Loucy (cell line): ENCODE results near the gene UBE2G2.

ENCODE experiments used
- H2AFZ ChIP-seq: fragments of 200-600 bp; sonication (generic); 2 replicates; pipeline ENCODE4 v1.6.0; 2016; ENCODE audit warnings: antibody characterized with exemption, mild to moderate bottlenecking, low read length, moderate library complexity
- H3F3A ChIP-seq: fragments of 200-600 bp; 2 replicates; pipeline ENCODE4 v1.6.0; 2016; ENCODE audit warnings: antibody characterized with exemption, low read depth, mild to moderate bottlenecking
- H3K27me3 ChIP-seq: fragments of 200-600 bp; sonication (generic); 2 replicates; pipeline ENCODE4 v1.6.1; 2014; ENCODE audit warnings: low read length, mild to moderate bottlenecking; ENCODE audit not compliant: insufficient read depth, poor library complexity, severe bottlenecking
- H3K36me3 ChIP-seq: fragments of 200-600 bp; sonication (generic); 2 replicates; pipeline ENCODE4 v1.6.1; 2016; ENCODE audit warnings: low read length; ENCODE audit not compliant: insufficient read depth
- H3K4me1 ChIP-seq: fragments of 200-600 bp; sonication (generic); 2 replicates; pipeline ENCODE4 v1.5.1; 2014; ENCODE audit warnings: low read length, mild to moderate bottlenecking; ENCODE audit not compliant: insufficient read depth, poor library complexity, severe bottlenecking
- H3K4me2 ChIP-seq: fragments of 200-600 bp; sonication (generic); 2 replicates; pipeline ENCODE4 v1.6.0; 2014; ENCODE audit warnings: antibody characterized with exemption, low read length, low read depth, mild to moderate bottlenecking; ENCODE audit not compliant: poor library complexity, severe bottlenecking
- H3K4me3 ChIP-seq: fragments of 200-600 bp; sonication (generic); 2 replicates; pipeline ENCODE4 v1.5.1; 2014; ENCODE audit warnings: low read length, mild to moderate bottlenecking, mixed read lengths; ENCODE audit not compliant: poor library complexity, severe bottlenecking
- H3K79me2 ChIP-seq: fragments of 200-600 bp; sonication (generic); 2 replicates; pipeline ENCODE4 v1.6.1; 2014; ENCODE audit warnings: low read length; ENCODE audit not compliant: insufficient read depth
- H3K9ac ChIP-seq: fragments of 200-600 bp; sonication (generic); 2 replicates; pipeline ENCODE4 v1.6.0; 2014; ENCODE audit warnings: mild to moderate bottlenecking, low read depth, low read length, moderate library complexity; ENCODE audit not compliant: poor library complexity, severe bottlenecking
- H3K9me2 ChIP-seq: fragments of 200-600 bp; sonication (generic); replicated peaks from 2 replicates; pipeline ENCODE4 v1.6.1; 2016; ENCODE audit warnings: low read depth, low read length, mixed read lengths
- H3K9me3 ChIP-seq: fragments of 200-600 bp; sonication (generic); 2 replicates; pipeline ENCODE4 v1.6.1; 2014; ENCODE audit warnings: mild to moderate bottlenecking, antibody characterized with exemption, low read length, low read depth; ENCODE audit not compliant: insufficient read depth
- H4K20me1 ChIP-seq: fragments of 200-600 bp; sonication (generic); 2 replicates; pipeline ENCODE4 v1.6.0; 2014; ENCODE audit warnings: antibody characterized with exemption, low read length, mild to moderate bottlenecking; ENCODE audit not compliant: insufficient read depth, poor library complexity, severe bottlenecking
- CTCF ChIP-seq: fragments of 200-600 bp; sonication (generic); conservative IDR thresholded peaks from 2 replicates; pipeline ENCODE4 v1.5.1; 2014; ENCODE audit warnings: mild to moderate bottlenecking, antibody characterized with exemption, low read length
- EZH2phosphoT487 ChIP-seq: fragments of 200-600 bp; IDR thresholded peaks from 2 replicates; pipeline ENCODE4 v1.6.1; 2018; ENCODE audit warnings: antibody characterized with exemption, mild to moderate bottlenecking, moderate library complexity, borderline replicate concordance

Gene UBE2G2

DNA sequence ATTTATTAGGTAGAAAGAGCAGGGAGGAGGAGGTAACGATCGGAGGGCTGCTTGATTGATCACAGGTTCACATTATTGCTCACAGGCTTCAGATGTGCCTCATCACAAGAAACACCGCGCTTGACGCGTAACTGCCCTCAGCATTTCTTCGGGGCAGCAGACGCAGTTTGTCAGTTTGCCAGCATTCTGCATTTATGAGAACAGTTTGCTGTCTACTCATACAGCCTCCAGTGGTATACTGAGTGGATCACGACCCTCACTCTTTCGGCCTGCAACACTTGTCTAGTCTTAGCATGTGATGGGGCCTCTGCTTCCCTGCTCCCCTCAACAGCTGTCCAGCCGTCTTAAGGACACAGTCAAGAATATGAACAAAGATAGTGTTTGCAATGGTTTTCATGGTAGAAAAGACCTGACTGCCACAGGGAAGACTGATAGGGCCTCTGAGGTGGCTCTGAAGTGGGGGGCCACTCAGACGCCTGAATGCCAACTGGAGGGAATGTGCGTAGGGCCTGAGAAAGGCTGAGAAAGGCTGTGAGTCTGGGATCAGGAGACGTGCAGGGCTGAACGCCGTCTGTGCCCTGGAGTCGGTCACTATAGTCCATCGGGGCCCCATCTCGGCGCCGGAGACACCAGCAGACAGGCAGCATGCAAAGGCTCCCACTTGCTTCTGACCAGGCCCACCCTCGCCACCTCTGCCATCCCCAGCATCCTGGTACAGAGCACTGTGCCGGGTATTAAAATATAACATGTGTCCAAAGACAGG, 45.0 kb downstream of the UBE2G2 start:
- Histone ChIP-seq H3K36me3 (no peaks in the 10 kb centered on the region), H4K20me1 (no peaks in the 10 kb centered on the region), H3K4me2 (no peak overlapping the region), H2AFZ (no peak overlapping the region), H3K79me2 (no peaks in the 10 kb centered on the region), H3K27me3 (no peaks in the 10 kb centered on the region), H3K4me3 (no peak overlapping the region), H3K9ac (no peak overlapping the region), H3K9me3 (no peaks in the 10 kb centered on the region), H3F3A (no peaks in the 10 kb centered on the region), H3K9me2 (no peaks in the 10 kb centered on the region), H3K4me1 (no peaks in the 10 kb centered on the region)
- TF ChIP-seq EZH2phosphoT487: no peak
- no peak for TF ChIP-seq CTCF

GRCh38 chr21:44755227-44755626, 46.4 kb downstream of the UBE2G2 start:
- no peak for TF ChIP-seq EZH2phosphoT487
- no peak for TF ChIP-seq CTCF

GRCh38 chr21:44753357-44753756, 48.3 kb downstream of the UBE2G2 start:
- TF ChIP-seq EZH2phosphoT487: no peak
- TF ChIP-seq CTCF: no peak
- Histone ChIP-seq H3F3A (no peaks in the 10 kb centered on the region), H3K36me3 (no peaks in the 10 kb centered on the region), H3K4me3 (no peak overlapping the region), H3K9ac (no peak overlapping the region), H3K79me2 (no peaks in the 10 kb centered on the region), H2AFZ (no peak overlapping the region), H3K4me1 (no peaks in the 10 kb centered on the region), H4K20me1 (no peaks in the 10 kb centered on the region), H3K4me2 (no peak overlapping the region), H3K9me2 (no peaks in the 10 kb centered on the region), H3K27me3 (no peaks in the 10 kb centered on the region), H3K9me3 (no peaks in the 10 kb centered on the region)

More at GRCh38 chr21:44755227-44755626, 46.4 kb downstream of the UBE2G2 start:
- H3K4me2 ChIP-seq: no peak overlapping the region
- no peaks in the 10 kb centered on the region for H3K79me2 ChIP-seq
- no peaks in the 10 kb centered on the region for H3F3A ChIP-seq
- H3K4me1 ChIP-seq: no peaks in the 10 kb centered on the region
- no peak overlapping the region for H3K9ac ChIP-seq
- H2AFZ ChIP-seq: no peak overlapping the region
- H3K27me3 ChIP-seq: no peaks in the 10 kb centered on the region
- H3K9me3 ChIP-seq: no peaks in the 10 kb centered on the region
- no peaks in the 10 kb centered on the region for H3K9me2 ChIP-seq
- H3K4me3 ChIP-seq: no peak overlapping the region
- H3K36me3 ChIP-seq: no peaks in the 10 kb centered on the region
- H4K20me1 ChIP-seq: no peaks in the 10 kb centered on the region
